Muscle of back (tissue), 11 donors: ENCODE data around the gene FASN. TPM values are rescaled to one million over a fixed set of nuclear protein-coding genes. Genes with fewer than 3 reads are reported as not detected.

Experiments
- DNase-seq, 3 donors: peaks; one replicate each; pipeline versions ENCODE4 v3.0.0 to v3.0.0-alpha.2; 2013
- polyA plus RNA-seq, 10 donors: library from polyadenylated mRNA; unstranded; fragments of 120-200 nt; gene quantifications; one replicate each; pipeline ENCODE4 v1.2.1, GENCODE V29; 2013; ENCODE audit not compliant: insufficient read length in 10 of 10

FASN gene
- polyA plus RNA-seq, 10 donors, result 17.6 to 47.7 (median 28.6) TPM

GRCh38 chr17:82058230-82058854 is 39.7 kb downstream of the FASN start:
- peak in 1 of 3 donors; percentile 2 for DNase-seq

GRCh38 chr17:82056729-82057621 is 41.1 kb downstream of the FASN start:
- DNase-seq, result peak in 1 of 3 donors; percentile 11

- DNase-seq, result peak in 1 of 3 donors; percentile 2
Observed at GRCh38 chr17:82055965-82056728, 41.9 kb downstream of the FASN start.

GRCh38 chr17:82055023-82055964 is 42.7 kb downstream of the FASN start:
- peak in 1 of 3 donors; percentile 1 for DNase-seq

- peak in 1 of 3 donors; percentile 2 for DNase-seq
Observed at GRCh38 chr17:82054351-82055022, 43.5 kb downstream of the FASN start.

- DNase-seq, result peak in 1 of 3 donors; percentile 5
Observed at GRCh38 chr17:82053556-82054263, 44.3 kb downstream of the FASN start.

GRCh38 chr17:82053130-82053529 is 44.9 kb downstream of the FASN start:
- peak in 1 of 3 donors; percentile 0 for DNase-seq

- no peak for DNase-seq
Observed at GRCh38 chr17:82052638-82053059, 45.4 kb downstream of the FASN start.

- DNase-seq, result peak; percentile 47 to 88 (median 77)
Observed at GRCh38 chr17:82051776-82052637, 46.0 kb downstream of the FASN start, which contains the start of the genes GPS1 and RFNG. Gene GPS1, plus strand, starts transcription at chr17:82051898. Its CDS starts 34 bp downstream, at chr17:82051932. Gene RFNG, minus strand, starts transcription at chr17:82051811. Its CDS starts 45 bp downstream, at chr17:82051766.

- peak in 1 of 3 donors; percentile 54 for DNase-seq
Observed at GRCh38 chr17:82050761-82051641, 47.0 kb downstream of the FASN start.

- DNase-seq, result peak in 1 of 3 donors; percentile 2
Observed at GRCh38 chr17:82050152-82050760, 47.8 kb downstream of the FASN start.

GRCh38 chr17:82049521-82049971 is 48.5 kb downstream of the FASN start:
- DNase-seq, result no peak

- no peak for DNase-seq
Observed at GRCh38 chr17:82049106-82049505, 48.9 kb downstream of the FASN start.

GRCh38 chr17:82048571-82048971 is 49.5 kb downstream of the FASN start:
- no peak for DNase-seq

GRCh38 chr17:82047914-82048570 is 50.0 kb downstream of the FASN start:
- no peak for DNase-seq

GRCh38 chr17:82047379-82047778 is 50.7 kb downstream of the FASN start:
- DNase-seq, result no peak
